M059J (cell line): ENCODE results near the gene POLE4. TPM values are rescaled to one million over a fixed set of nuclear protein-coding genes. Genes with fewer than 3 reads are reported as not detected.
A peak's percentile ranks its signal among the peaks of the same experiment; 100 is the strongest.

Source experiments
- DNase-seq: peaks from one replicate; pipeline ENCODE4 v3.0.0-alpha.2; 2012; ENCODE audit warnings: low read depth
- total RNA-seq: library from RNA; depleted of rRNA; stranded (reverse); fragments of >200 nt; shearing (Covaris generic); gene quantifications from 2 replicates; pipeline ENCODE4 v1.2.3, GENCODE V29; 2014; rRNA removed

The POLE4 gene, protein sequence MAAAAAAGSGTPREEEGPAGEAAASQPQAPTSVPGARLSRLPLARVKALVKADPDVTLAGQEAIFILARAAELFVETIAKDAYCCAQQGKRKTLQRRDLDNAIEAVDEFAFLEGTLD
- 11.7 and 18.4 TPM in 2 replicates for total RNA-seq

GRCh38 chr2:74958274-74959105 is at the start of gene POLE4:
POLE4 (plus strand) TSS chr2:74958643; CDS start chr2:74958680, 37 bp downstream.
- peak; percentile 52 for DNase-seq

DNA sequence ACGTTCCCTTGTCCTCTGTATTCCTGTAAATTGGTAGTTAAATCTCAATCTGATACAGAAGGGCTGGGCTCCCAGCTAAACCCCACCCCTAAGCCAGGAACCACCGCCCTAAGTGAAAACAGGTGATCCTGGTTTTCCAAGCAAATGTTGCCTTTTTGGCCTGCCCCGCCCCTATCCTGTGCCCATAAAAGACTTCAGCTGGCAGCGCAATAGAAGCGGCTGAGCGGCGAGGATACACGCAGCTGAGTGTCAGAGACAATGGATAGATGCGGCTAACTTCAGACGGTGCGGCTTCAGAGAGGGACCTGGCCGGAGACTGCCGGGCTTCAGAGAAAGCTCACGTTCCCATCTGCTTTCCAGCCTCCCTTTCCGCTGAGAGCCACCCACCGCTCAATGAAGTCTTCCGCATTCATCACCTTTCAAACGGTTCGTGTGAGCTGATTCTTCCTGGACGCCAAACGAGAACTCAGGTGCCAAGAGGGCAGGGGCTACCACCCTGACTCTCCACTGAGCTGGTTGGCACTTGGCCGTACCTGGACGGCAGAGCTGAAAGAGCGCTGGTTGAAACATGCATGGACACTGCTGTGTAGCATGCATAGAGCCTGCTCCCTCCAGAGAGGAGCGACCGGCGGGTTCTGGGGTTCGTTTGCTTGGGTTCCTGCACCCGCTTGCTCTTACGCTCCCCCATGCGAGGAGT is 49.5 kb upstream of the POLE4 start:
- DNase-seq: no peak

DNA sequence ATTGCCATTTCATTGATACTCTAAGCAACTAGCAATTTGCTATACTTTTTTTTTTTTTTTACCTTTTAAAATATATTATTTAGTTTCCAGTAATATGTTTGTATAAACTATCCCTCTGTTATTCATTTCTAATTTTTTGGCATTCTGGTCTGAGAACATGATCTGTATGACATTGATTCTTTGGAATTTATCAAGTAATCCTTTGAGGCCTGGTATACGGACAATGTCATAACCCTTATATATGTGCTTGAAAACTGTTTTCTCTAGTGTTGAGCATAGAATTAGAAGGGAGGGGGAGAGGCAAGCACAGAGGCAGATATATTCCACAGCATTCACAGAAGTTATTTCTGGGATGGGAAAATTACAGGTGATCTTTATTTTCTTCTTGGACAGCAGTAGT is 48.2 kb upstream of the POLE4 start:
- no peak for DNase-seq

GRCh38 chr2:74911061-74911460 is 47.4 kb upstream of the POLE4 start:
- DNase-seq: no peak

- DNase-seq: peak; percentile 88
These were observed 42.7 kb upstream of the POLE4 start for GRCh38 chr2:74915743-74916142.

- DNase-seq: no peak
These were observed 42.0 kb upstream of the POLE4 start for GRCh38 chr2:74916394-74916793.

DNA sequence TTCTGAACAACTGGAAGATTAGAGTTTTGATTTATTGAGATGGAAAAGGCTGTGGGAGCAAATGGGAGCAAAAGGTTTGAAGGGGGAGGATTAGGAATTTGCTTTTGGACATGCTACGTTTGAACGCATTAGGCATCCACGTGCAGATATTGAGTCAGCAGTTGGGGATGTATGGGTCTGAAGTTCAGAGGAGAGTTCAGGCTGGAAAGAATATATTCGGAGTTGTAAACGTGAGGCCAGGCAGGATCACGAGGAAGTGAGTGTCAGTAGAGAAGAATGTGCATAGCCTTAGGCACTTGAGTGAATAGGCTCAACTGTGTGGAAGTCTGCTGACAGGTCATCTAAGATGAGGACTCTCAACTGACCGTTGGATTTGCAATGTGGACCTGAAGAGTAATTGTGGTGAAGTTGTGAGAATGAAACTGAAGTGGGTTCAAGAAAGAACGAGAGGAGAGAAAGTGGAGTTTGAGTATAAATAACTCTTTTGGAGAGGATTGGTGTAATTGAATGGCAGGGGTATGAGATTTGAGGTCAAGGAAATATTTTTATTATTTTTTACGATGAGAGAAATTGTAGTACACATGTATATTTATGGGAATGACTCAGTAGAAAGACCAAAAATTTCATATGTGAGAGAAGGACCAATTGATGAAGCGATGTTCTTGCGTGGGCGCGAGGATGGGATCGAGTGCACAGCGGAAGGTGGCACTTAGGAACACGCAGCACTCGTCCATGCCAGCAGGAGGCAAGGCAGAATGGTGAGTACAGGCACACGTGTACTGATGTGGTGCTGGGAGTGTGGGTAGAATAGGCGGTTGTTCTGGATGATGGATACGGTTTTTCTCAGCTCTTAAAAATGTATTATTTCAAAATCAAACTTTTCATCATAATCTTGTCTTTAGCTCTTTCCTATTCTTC is 40.5 kb upstream of the POLE4 start:
- DNase-seq: peak; percentile 98

GRCh38 chr2:74919827-74920226 is 38.6 kb upstream of the POLE4 start:
- peak; percentile 31 for DNase-seq

DNA sequence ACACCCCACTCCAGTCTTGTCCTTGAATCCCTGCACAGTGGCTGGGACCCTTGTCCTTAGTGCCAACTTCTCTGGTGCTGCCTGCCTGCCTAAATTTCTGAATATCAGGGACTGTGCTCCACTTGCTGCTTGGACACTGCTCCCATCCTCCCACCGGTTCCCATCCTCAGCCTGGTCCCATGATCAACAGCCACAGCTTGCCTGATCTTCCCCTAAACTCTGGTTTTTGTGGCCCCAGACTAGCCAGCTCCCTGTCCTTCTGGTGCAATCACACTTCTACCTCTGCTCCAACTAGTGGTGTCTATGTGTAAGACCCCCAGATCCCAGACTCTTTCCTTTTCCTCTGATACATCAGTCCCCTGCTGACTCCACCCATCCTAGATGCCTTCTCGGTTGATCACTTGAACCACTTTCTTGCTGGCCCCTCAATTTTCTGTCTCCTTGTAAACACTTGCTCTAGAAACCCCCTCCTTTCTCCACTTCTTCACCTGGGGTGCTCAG is 37.2 kb upstream of the POLE4 start:
- no peak for DNase-seq

GRCh38 chr2:74922592-74923227 is 35.7 kb upstream of the POLE4 start:
- no peak for DNase-seq

- no peak for DNase-seq
These were observed 33.8 kb upstream of the POLE4 start for GRCh38 chr2:74924463-74925265.

- DNase-seq: no peak
These were observed 33.1 kb upstream of the POLE4 start for GRCh38 chr2:74925361-74925786.

- peak; percentile 48 for DNase-seq
These were observed 30.8 kb upstream of the POLE4 start for GRCh38 chr2:74927621-74928020.

GRCh38 chr2:74930811-74931486 is 27.5 kb upstream of the POLE4 start:
- no peak for DNase-seq

- DNase-seq: no peak
These were observed 26.5 kb upstream of the POLE4 start for GRCh38 chr2:74931940-74932339.

DNA sequence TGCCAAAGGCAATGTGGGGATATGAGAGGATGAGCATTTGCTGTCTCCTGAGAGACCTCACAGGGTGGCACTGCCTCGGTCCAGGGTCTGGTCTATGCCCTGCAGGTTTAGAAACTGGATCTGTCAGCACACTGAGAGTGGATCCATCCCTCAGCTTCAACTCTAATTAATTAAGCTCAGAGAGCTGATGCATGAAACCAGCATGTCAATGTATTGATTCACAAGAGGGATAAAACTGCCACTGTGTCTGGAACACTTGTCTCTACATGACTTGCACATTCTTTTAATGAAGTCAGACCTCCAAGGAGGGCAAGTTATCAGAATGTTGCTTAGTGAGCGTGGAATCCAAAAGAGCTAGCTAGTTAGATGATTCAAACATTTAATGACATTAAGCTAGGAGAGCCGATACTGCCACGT is 22.5 kb upstream of the POLE4 start:
- DNase-seq: peak; percentile 42

DNA sequence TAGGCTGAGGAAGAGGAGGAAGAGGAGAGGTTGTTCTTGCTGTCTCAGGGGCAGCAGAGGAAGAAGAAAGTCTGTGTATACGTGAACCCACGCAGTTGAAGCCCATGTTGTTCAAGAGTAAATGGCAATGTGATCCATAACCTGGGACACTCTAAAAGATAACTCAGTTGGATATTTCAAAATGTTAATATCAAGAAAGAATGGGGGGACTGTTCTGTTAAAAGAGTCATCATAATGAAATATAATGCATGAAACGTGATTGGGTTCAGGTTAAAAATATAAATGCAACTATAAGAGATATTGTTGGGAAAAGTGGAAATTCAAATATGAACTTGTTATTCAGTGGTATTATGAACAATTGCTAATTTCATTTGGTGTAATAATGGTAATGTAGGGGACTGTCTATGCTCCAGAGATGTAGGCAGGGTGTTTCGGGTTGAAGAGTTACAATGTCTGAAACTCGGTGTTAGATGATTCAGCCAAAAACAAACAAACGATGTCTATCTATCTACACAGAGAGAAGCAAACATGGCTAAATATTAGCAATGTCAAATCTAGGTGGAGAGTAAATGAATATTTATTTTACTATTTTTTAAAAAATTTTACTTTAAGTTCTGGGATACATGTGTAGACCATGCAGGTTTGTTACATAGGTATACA is 21.1 kb upstream of the POLE4 start:
- no peak for DNase-seq

GRCh38 chr2:74938264-74938663 is 20.2 kb upstream of the POLE4 start:
- no peak for DNase-seq
